ENCODE data around the gene CACNB4. TPM values are rescaled to one million over a fixed set of nuclear protein-coding genes. Genes with fewer than 3 reads are reported as not detected.

The CACNB4 gene
- total RNA-seq, 2 donors from 2014 or later: 0.93 to 0.95 TPM

DNA sequence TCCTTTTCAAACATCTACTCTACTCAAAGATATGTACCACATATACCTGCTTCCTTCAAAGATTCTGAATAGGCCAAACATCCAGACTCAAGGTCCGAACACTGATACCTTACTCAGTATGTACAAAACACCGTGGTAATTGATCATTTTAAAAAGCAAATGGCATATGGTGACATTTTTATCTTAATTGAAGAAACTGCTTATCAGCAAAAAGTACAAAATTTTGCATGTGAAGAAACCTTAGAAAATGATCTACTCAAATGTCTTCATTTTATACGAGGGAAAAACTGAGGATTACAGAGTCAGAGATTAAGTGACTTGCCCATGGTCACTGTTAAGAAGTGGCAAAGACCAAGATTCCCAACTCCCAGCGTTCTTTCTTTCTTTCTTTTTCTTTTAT lies 133.0 kb downstream of the CACNB4 start:
- no peaks in the 10 kb centered on the region for H3K4me1 ChIP-seq (ENCODE audit: control insufficient read depth, insufficient read depth, low read length)
- H3K9me3 Mint-ChIP-seq: no peaks in the 10 kb centered on the region
- no peaks in the 10 kb centered on the region for H3K27me3 Mint-ChIP-seq (ENCODE audit: insufficient read depth)
- no peak for DNase-seq
- H3K4me1 Mint-ChIP-seq: no peaks in the 10 kb centered on the region
- TF ChIP-seq, protein P1, sequence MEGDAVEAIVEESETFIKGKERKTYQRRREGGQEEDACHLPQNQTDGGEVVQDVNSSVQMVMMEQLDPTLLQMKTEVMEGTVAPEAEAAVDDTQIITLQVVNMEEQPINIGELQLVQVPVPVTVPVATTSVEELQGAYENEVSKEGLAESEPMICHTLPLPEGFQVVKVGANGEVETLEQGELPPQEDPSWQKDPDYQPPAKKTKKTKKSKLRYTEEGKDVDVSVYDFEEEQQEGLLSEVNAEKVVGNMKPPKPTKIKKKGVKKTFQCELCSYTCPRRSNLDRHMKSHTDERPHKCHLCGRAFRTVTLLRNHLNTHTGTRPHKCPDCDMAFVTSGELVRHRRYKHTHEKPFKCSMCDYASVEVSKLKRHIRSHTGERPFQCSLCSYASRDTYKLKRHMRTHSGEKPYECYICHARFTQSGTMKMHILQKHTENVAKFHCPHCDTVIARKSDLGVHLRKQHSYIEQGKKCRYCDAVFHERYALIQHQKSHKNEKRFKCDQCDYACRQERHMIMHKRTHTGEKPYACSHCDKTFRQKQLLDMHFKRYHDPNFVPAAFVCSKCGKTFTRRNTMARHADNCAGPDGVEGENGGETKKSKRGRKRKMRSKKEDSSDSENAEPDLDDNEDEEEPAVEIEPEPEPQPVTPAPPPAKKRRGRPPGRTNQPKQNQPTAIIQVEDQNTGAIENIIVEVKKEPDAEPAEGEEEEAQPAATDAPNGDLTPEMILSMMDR (conservative IDR thresholded peaks at IDR 0.05): no peak
- no peaks in the 10 kb centered on the region for H3K36me3 ChIP-seq (ENCODE audit: control insufficient read depth, insufficient read depth, low read length)
- WGBS, 2 experiments (ENCODE audit: insufficient coverage in 1 of 2, insufficient read length in 1 of 2): 89 to 100% methylated on average over 2 to 3 of the region's 4 CpGs
- no peak overlapping the region for H3K27ac ChIP-seq (ENCODE audit: low read depth, low read length)
- H3K4me3 ChIP-seq (ENCODE audit: low read length): no peak overlapping the region
- H3K9ac ChIP-seq (ENCODE audit: extremely low read depth, low read length, poor library complexity, severe bottlenecking): no peak overlapping the region
- no peaks in the 10 kb centered on the region for H3K9me3 ChIP-seq (ENCODE audit: control insufficient read depth, low read length)
- no peaks in the 10 kb centered on the region for H3K27me3 ChIP-seq (ENCODE audit: control insufficient read depth, insufficient read depth, low read length, poor library complexity, severe bottlenecking)
- no peak overlapping the region for H3K27ac Mint-ChIP-seq
- H3K4me3 Mint-ChIP-seq: no peak overlapping the region
- no peaks in the 10 kb centered on the region for H3K36me3 Mint-ChIP-seq (ENCODE audit: low read depth)

DNA sequence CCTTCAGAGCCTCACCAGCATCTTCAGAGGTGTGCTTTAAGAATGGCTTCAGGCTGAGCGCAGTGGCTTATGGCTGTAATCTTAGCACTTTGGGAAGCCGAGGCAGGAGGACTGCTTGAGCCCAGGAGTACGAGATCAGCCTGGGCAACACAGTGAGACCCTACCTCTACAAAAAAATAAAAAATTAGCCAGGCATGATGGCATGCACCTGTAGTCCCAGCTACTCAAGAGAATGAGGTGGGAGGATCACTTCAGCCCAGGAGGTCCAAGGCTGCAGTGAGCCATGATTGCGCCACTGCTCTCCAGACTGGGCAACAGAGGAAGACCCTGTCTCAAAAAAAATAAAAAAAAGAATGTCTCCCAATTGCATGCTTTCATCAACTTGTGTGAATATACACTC lies 137.3 kb downstream of the CACNB4 start:
- 79 to 100% methylated on average over 2 to 4 of the region's 4 CpGs for WGBS, 2 experiments (ENCODE audit: insufficient coverage in 1 of 2, insufficient read length in 1 of 2)
- TF ChIP-seq, protein P1 (conservative IDR thresholded peaks at IDR 0.05): no peak
- no peak for DNase-seq
- no peak overlapping the region for H3K4me3 ChIP-seq (ENCODE audit: low read length)
- no peaks in the 10 kb centered on the region for H3K9me3 ChIP-seq (ENCODE audit: control insufficient read depth, low read length)
- Mint-ChIP-seq H3K27me3 (ENCODE audit: insufficient read depth) (no peaks in the 10 kb centered on the region), H3K9me3 (no peaks in the 10 kb centered on the region), H3K4me3 (no peak overlapping the region), H3K4me1 (no peaks in the 10 kb centered on the region), H3K27ac (no peak overlapping the region), H3K36me3 (ENCODE audit: low read depth) (no peaks in the 10 kb centered on the region)
- no peak overlapping the region for H3K9ac ChIP-seq (ENCODE audit: extremely low read depth, low read length, poor library complexity, severe bottlenecking)
- H3K27ac ChIP-seq (ENCODE audit: low read depth, low read length): no peak overlapping the region
- H3K36me3 ChIP-seq (ENCODE audit: control insufficient read depth, insufficient read depth, low read length): no peaks in the 10 kb centered on the region
- H3K4me1 ChIP-seq (ENCODE audit: control insufficient read depth, insufficient read depth, low read length): no peaks in the 10 kb centered on the region
- H3K27me3 ChIP-seq (ENCODE audit: control insufficient read depth, insufficient read depth, low read length, poor library complexity, severe bottlenecking): no peaks in the 10 kb centered on the region

DNA sequence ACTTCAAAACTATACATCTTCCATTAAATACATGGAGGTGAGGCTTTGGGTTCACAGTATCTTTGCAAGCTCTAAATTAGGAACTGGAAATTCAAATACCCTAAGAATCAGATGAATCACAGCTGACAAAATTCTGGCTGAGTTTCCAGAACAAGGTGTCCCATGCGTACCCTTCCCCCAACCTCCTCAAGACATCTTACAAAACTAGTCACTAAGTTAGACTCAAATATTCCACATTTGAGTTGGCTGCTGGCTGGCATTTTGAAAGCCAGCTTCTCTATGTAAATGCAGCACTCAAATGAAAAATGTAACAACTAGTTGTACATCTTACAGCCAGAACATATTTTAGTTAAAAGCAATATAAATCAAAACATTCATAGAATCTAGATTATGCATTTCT lies 139.6 kb downstream of the CACNB4 start:
- H3K36me3 ChIP-seq (ENCODE audit: control insufficient read depth, insufficient read depth, low read length): no peaks in the 10 kb centered on the region
- Mint-ChIP-seq H3K36me3 (ENCODE audit: low read depth) (no peaks in the 10 kb centered on the region), H3K27ac (no peak overlapping the region), H3K27me3 (ENCODE audit: insufficient read depth) (no peaks in the 10 kb centered on the region), H3K4me3 (no peak overlapping the region), H3K4me1 (no peaks in the 10 kb centered on the region), H3K9me3 (no peaks in the 10 kb centered on the region)
- no peak overlapping the region for H3K9ac ChIP-seq (ENCODE audit: extremely low read depth, low read length, poor library complexity, severe bottlenecking)
- H3K27me3 ChIP-seq (ENCODE audit: control insufficient read depth, insufficient read depth, low read length, poor library complexity, severe bottlenecking): no peaks in the 10 kb centered on the region
- no peak for DNase-seq
- H3K27ac ChIP-seq (ENCODE audit: low read depth, low read length): no peak overlapping the region
- TF ChIP-seq, protein P1 (conservative IDR thresholded peaks at IDR 0.05): no peak
- no peaks in the 10 kb centered on the region for H3K9me3 ChIP-seq (ENCODE audit: control insufficient read depth, low read length)
- no peak overlapping the region for H3K4me3 ChIP-seq (ENCODE audit: low read length)
- WGBS, 2 experiments (ENCODE audit: insufficient coverage in 1 of 2, insufficient read length in 1 of 2): 90 to 100% methylated on average over 1 of the region's 1 CpG
- no peaks in the 10 kb centered on the region for H3K4me1 ChIP-seq (ENCODE audit: control insufficient read depth, insufficient read depth, low read length)

Measured in endodermal cell (in vitro differentiated cells).